ENCODE measurements around the gene PKLR. TPM values are rescaled to one million over a fixed set of nuclear protein-coding genes. Genes with fewer than 3 reads are reported as not detected.
"Not testable (repeated sequence)": the region's sequence is repeated elsewhere in the genome, so short reads cannot be mapped to it uniquely, and the experiment has no call there.

Gene PKLR
- total and polyA plus RNA-seq, 10 donors: 0.04 to 0.74 (median 0.39) TPM; not detected in 5

- intact Hi-C loops (cut with DNase I; ENCODE audit: low total_unique reads): loop anchor here (10.0 kb wide), 1 partner anchor 55 kb away; the partner anchor contains the start of genes CLK2 and HCN3
- no peaks in the 10 kb centered on the region for H3K27me3 ChIP-seq (replicated peaks in 1 of 7)
- H3K4me1 ChIP-seq: peaks cover 0 to 29% (median 8%) of the 10 kb centered on the region in 6 donors
- 83 to 94% (median 88%) methylated on average over 10 to 11 of the region's 11 CpGs for WGBS, 5 donors
- H3K9me3 ChIP-seq: no peaks in the 10 kb centered on the region
- no peak for DNase-seq
- no peak overlapping the region for H3K4me3 ChIP-seq
- peak overlapping the region in 1 of 8 donors; percentile 4 for H3K27ac ChIP-seq
- no peak for TF ChIP-seq CTCF (IDR thresholded peaks at IDR 0.05 in 8 of 11, conservative IDR thresholded peaks at IDR 0.05 in 3 of 11)
- TF ChIP-seq POLR2A (IDR thresholded peaks at IDR 0.05): no peak
- TF ChIP-seq POLR2AphosphoS5 (IDR thresholded peaks at IDR 0.05): peak in 2 of 3 donors; percentile 43 to 64
- H3K36me3 ChIP-seq: peaks cover 0 to 78% (median 42%) of the 10 kb centered on the region in 6 donors
These were observed 28.9 kb upstream of the PKLR start for GRCh38 chr1:155329980-155330598.

DNA sequence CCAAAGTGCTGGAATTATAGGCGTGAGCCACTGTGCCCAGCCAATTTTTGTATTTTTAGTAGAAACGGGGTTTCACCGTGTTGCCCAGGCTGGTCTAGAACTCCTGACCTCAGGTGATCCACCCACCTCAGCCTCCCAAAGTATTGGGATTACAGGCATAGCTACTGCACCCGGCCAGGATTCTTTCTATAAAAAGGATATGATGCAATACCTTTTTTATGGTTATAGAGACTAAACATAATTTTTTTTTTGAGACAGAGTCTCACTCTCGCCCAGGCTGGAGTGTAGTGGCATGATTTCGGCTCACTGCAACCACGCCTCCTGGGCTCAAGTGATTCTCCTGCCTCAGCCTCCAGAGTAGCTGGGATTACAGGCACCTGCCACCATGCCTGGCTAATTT lies 27.6 kb upstream of the PKLR start:
- Histone ChIP-seq H3K4me1 (peaks cover 0 to 38% (median 15%) of the 10 kb centered on the region in 6 donors), H3K36me3 (peaks cover 0 to 65% (median 33%) of the 10 kb centered on the region in 6 donors)
- intact Hi-C loops (cut with DNase I; ENCODE audit: low total_unique reads): loop anchor here (10.0 kb wide), 1 partner anchor 54 kb away; the partner anchor contains the start of genes CLK2 and HCN3
- not testable (repeated sequence) for H3K27ac ChIP-seq; H3K27me3 ChIP-seq (replicated peaks in 1 of 7); H3K4me3 ChIP-seq; H3K9me3 ChIP-seq; DNase-seq
- WGBS, 5 donors: 82 to 92% (median 92%) methylated on average over 7 of the region's 7 CpGs

- H3K9me3 ChIP-seq: no peaks in the 10 kb centered on the region
- H3K4me3 ChIP-seq: no peak overlapping the region
- H3K27me3 ChIP-seq (replicated peaks in 1 of 7): no peaks in the 10 kb centered on the region
- intact Hi-C loops (cut with DNase I; ENCODE audit: low total_unique reads): loop anchor here (10.0 kb wide), 1 partner anchor 53 kb away; the partner anchor contains the start of genes CLK2 and HCN3
- H3K36me3 ChIP-seq: peaks cover 0 to 58% (median 33%) of the 10 kb centered on the region in 6 donors
- TF ChIP-seq CTCF (IDR thresholded peaks at IDR 0.05 in 8 of 11, conservative IDR thresholded peaks at IDR 0.05 in 3 of 11) (no peak), POLR2A (IDR thresholded peaks at IDR 0.05) (no peak), POLR2AphosphoS5 (IDR thresholded peaks at IDR 0.05) (no peak)
- peaks cover 0 to 40% (median 16%) of the 10 kb centered on the region in 6 donors for H3K4me1 ChIP-seq
- DNase-seq: no peak
- 86 to 95% (median 92%) methylated on average over 4 of the region's 4 CpGs for WGBS, 5 donors
- H3K27ac ChIP-seq: no peak overlapping the region
These were observed 26.7 kb upstream of the PKLR start for GRCh38 chr1:155327981-155328380.

- Histone ChIP-seq H3K27ac (peak overlapping the region in 2 of 8 donors; percentile 52 to 99), H3K36me3 (peaks cover 0 to 52% (median 28%) of the 10 kb centered on the region in 6 donors), H3K9me3 (no peaks in the 10 kb centered on the region), H3K27me3 (replicated peaks in 1 of 7) (no peaks in the 10 kb centered on the region), H3K4me3 (no peak overlapping the region), H3K4me1 (peaks cover 6 to 54% (median 29%) of the 10 kb centered on the region in 6 donors)
- peak; percentile 78 for DNase-seq
- WGBS, 5 donors: 87 to 94% (median 92%) methylated on average over 5 to 7 of the region's 7 CpGs
- intact Hi-C loops (cut with DNase I; ENCODE audit: low total_unique reads): loop anchor here (10.0 kb wide), 1 partner anchor 52 kb away; the partner anchor contains the start of genes CLK2 and HCN3
- TF ChIP-seq POLR2A (IDR thresholded peaks at IDR 0.05): no peak
- TF ChIP-seq POLR2AphosphoS5 (IDR thresholded peaks at IDR 0.05): peak in 1 of 3 donors; percentile 59
These were observed 25.4 kb upstream of the PKLR start for GRCh38 chr1:155326631-155327037.

- H3K9me3 ChIP-seq: no peaks in the 10 kb centered on the region
- peak overlapping the region in 3 of 8 donors; percentile 52 to 99 (median 98) for H3K27ac ChIP-seq
- H3K27me3 ChIP-seq (replicated peaks in 1 of 7): no peaks in the 10 kb centered on the region
- H3K36me3 ChIP-seq: peaks cover 0 to 46% (median 23%) of the 10 kb centered on the region in 6 donors
- H3K4me3 ChIP-seq: no peak overlapping the region
- DNase-seq: no peak
- H3K4me1 ChIP-seq: peaks cover 8 to 55% (median 34%) of the 10 kb centered on the region in 6 donors
- TF ChIP-seq CTCF (IDR thresholded peaks at IDR 0.05 in 8 of 11, conservative IDR thresholded peaks at IDR 0.05 in 3 of 11): no peak
- no peak for TF ChIP-seq POLR2AphosphoS5 (IDR thresholded peaks at IDR 0.05)
- TF ChIP-seq POLR2A (IDR thresholded peaks at IDR 0.05): no peak
- 73 to 80% (median 76%) methylated on average over 6 of the region's 6 CpGs for WGBS, 5 donors
- intact Hi-C loops (cut with DNase I; ENCODE audit: low total_unique reads): loop anchor here (10.0 kb wide), 1 partner anchor 51 kb away; the partner anchor contains the start of genes CLK2 and HCN3
These were observed 24.8 kb upstream of the PKLR start for GRCh38 chr1:155326020-155326526.

Data from spleen (tissue), 11 donors.